Measurements from ENCODE around the gene STAC2.

GRCh38 chr17:39221572-39221971 is 4.2 kb downstream of the STAC2 start:
- no peak for TF ChIP-seq CTCF (conservative IDR thresholded peaks at IDR 0.05)
- no peak for TF ChIP-seq EZH2 (IDR thresholded peaks at IDR 0.05; ENCODE audit: low read depth)

Data from PC-9 (cell line).